Panc1 (cell line): ENCODE results near the gene COL11A2. TPM values are rescaled to one million over a fixed set of nuclear protein-coding genes. Genes with fewer than 3 reads are reported as not detected.

Experiments used
- ATAC-seq: fragments of 200-7000 bp; cut with Tn5 transposase; 2 replicates; pipeline ENCODE4 v1.9.1; 2020; ENCODE audit warnings: mild to moderate bottlenecking, moderate library complexity
- BruUV-seq: library from RNA; stranded (reverse); fragments of 400-500 nt; replicated peaks from 2 replicates; lab custom pipeline; 2021; lab: Mats Ljungman, UMichigan
- CTCF ChIA-PET: fragments of 300-600 bp; sonication (Branson Sonifier 250); formaldehyde crosslinking; loops from one replicate; lab custom pipeline; 2022; ENCODE audit warnings: antibody characterized with exemption; lab: Charles Lee
- POLR2A ChIA-PET: fragments of 300-600 bp; sonication (Branson Sonifier 250); formaldehyde crosslinking; loops from one replicate; lab custom pipeline; 2022; ENCODE audit warnings: antibody characterized with exemption; lab: Charles Lee
- DNase-seq: peaks from one replicate; pipeline ENCODE4 v3.0.0-alpha.2; 2010; ENCODE audit warnings: low read depth, low spot score
- H3K27ac ChIP-seq: 2 replicates; pipeline ENCODE4 v1.5.1; 2011; ENCODE audit warnings: mild to moderate bottlenecking, low read length, inconsistent platforms
- H3K27me3 ChIP-seq: fragments of 200-500 bp; sonication (Bioruptor generic); 2 replicates; pipeline ENCODE4 v1.6.0; 2014; ENCODE audit warnings: low read length, inconsistent platforms; ENCODE audit not compliant: control insufficient read depth, insufficient read depth
- H3K36me3 ChIP-seq: fragments of 200-500 bp; sonication (Bioruptor generic); 2 replicates; pipeline ENCODE4 v1.5.1; 2014; ENCODE audit warnings: inconsistent platforms, mild to moderate bottlenecking, low read length, moderate library complexity; ENCODE audit not compliant: control insufficient read depth, insufficient read depth
- H3K4me1 ChIP-seq: 2 replicates; pipeline ENCODE4 v1.5.1; 2011; ENCODE audit warnings: inconsistent platforms, mild to moderate bottlenecking, low read length, moderate library complexity; ENCODE audit not compliant: control insufficient read depth, insufficient read depth
- H3K4me3 ChIP-seq, 2 experiments: 2 replicates each; pipeline ENCODE4 v1.5.1; 2011 to 2012; ENCODE audit warnings: low read depth in 2 of 2, low read length in 2 of 2, mild to moderate bottlenecking in 2 of 2, inconsistent platforms in 1 of 2, moderate library complexity in 1 of 2
- H3K9me3 ChIP-seq: fragments of 200-500 bp; sonication (Bioruptor generic); 2 replicates; pipeline ENCODE4 v1.5.1; 2014; ENCODE audit warnings: low read depth, mild to moderate bottlenecking, inconsistent platforms, low read length, moderate library complexity; ENCODE audit not compliant: control insufficient read depth, insufficient read depth
- POLR2AphosphoS5 ChIP-seq: IDR thresholded peaks from 2 replicates; pipeline ENCODE4 v1.6.1; 2012; ENCODE audit warnings: mild to moderate bottlenecking, low read depth, low read length, moderate library complexity
- SIN3A ChIP-seq: IDR thresholded peaks from 2 replicates; pipeline ENCODE4 v1.6.1; 2012; ENCODE audit warnings: low read depth, mild to moderate bottlenecking, low read length, moderate library complexity, borderline replicate concordance; ENCODE audit not compliant: insufficient read depth
- TCF7L2 ChIP-seq: IDR thresholded peaks from 2 replicates; pipeline ENCODE4 v1.6.1; 2011; ENCODE audit warnings: mild to moderate bottlenecking, low read depth, low read length, inconsistent platforms
- in situ Hi-C: cut with HindIII; loops from 2 replicates; pipeline ENCODE4 v1.10.0; 2016; ENCODE audit warnings: low sequenced_read_pairs, low pct_unique_long_range_greater_than_20kb
- intact Hi-C: fragments of 100-400 bp; cut with micrococcal nuclease; formaldehyde crosslinking; loops from one replicate; pipeline ENCODE4 v1.10.0; 2022; ENCODE audit not compliant: unreplicated experiment
- total RNA-seq: library from RNA; stranded (reverse); gene quantifications from one replicate; pipeline ENCODE4 v1.2.1, GENCODE V29; 2021; ENCODE audit not compliant: unreplicated experiment
- TF ChIP-seq, protein P1 (sequence below): fragments of 450-650 bp; IDR thresholded peaks from 2 replicates; pipeline ENCODE4 v1.5.1; 2017; ENCODE audit warnings: mild to moderate bottlenecking
- TF ChIP-seq, protein P2 (sequence below), 2 experiments: IDR thresholded peaks; 2 replicates each; pipeline ENCODE4 v1.6.1; 2011 to 2012; ENCODE audit warnings: low read depth in 2 of 2, control low read depth in 1 of 2, low read length in 1 of 2, mild to moderate bottlenecking in 1 of 2, moderate library complexity in 1 of 2; ENCODE audit not compliant: insufficient read depth in 1 of 2

The COL11A2 gene
- total RNA-seq, 1 experiment from 2014 or later = 0.57 TPM

DNA sequence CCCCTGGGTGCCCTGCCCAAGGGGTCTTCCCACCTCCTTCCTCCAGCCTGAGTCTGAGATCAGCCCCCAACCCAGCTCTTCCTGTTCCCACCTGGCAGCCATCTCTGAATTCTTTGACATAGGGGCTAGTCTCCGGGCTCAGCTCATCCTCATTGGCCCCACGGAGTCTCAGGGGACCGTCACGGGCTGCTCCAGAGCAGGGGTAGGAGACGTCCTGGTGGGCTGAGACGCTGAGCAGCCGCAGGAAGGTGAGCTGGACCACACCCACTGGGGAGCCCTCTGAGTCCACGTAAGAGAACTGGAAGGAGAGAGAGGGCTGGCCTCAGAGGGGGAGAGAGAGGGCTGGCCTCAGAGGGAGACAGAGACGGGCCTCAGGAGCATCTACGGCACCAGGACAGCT is 28.1 kb downstream of the COL11A2 start:
- no TSS peak for BruUV-seq
- intact Hi-C loops = no loop called here
- in situ Hi-C loops = no loop called here
- no peaks in the 10 kb centered on the region for H3K36me3 ChIP-seq
- TF ChIP-seq, protein P1, sequence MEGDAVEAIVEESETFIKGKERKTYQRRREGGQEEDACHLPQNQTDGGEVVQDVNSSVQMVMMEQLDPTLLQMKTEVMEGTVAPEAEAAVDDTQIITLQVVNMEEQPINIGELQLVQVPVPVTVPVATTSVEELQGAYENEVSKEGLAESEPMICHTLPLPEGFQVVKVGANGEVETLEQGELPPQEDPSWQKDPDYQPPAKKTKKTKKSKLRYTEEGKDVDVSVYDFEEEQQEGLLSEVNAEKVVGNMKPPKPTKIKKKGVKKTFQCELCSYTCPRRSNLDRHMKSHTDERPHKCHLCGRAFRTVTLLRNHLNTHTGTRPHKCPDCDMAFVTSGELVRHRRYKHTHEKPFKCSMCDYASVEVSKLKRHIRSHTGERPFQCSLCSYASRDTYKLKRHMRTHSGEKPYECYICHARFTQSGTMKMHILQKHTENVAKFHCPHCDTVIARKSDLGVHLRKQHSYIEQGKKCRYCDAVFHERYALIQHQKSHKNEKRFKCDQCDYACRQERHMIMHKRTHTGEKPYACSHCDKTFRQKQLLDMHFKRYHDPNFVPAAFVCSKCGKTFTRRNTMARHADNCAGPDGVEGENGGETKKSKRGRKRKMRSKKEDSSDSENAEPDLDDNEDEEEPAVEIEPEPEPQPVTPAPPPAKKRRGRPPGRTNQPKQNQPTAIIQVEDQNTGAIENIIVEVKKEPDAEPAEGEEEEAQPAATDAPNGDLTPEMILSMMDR = no peak
- no peak for TF ChIP-seq SIN3A
- TF ChIP-seq, protein P2, sequence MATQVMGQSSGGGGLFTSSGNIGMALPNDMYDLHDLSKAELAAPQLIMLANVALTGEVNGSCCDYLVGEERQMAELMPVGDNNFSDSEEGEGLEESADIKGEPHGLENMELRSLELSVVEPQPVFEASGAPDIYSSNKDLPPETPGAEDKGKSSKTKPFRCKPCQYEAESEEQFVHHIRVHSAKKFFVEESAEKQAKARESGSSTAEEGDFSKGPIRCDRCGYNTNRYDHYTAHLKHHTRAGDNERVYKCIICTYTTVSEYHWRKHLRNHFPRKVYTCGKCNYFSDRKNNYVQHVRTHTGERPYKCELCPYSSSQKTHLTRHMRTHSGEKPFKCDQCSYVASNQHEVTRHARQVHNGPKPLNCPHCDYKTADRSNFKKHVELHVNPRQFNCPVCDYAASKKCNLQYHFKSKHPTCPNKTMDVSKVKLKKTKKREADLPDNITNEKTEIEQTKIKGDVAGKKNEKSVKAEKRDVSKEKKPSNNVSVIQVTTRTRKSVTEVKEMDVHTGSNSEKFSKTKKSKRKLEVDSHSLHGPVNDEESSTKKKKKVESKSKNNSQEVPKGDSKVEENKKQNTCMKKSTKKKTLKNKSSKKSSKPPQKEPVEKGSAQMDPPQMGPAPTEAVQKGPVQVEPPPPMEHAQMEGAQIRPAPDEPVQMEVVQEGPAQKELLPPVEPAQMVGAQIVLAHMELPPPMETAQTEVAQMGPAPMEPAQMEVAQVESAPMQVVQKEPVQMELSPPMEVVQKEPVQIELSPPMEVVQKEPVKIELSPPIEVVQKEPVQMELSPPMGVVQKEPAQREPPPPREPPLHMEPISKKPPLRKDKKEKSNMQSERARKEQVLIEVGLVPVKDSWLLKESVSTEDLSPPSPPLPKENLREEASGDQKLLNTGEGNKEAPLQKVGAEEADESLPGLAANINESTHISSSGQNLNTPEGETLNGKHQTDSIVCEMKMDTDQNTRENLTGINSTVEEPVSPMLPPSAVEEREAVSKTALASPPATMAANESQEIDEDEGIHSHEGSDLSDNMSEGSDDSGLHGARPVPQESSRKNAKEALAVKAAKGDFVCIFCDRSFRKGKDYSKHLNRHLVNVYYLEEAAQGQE (IDR thresholded peaks at IDR 0.05; ENCODE audit: insufficient read depth in 1 of 2, low read depth in 2 of 2, low read length in 1 of 2) = no peak
- TF ChIP-seq POLR2AphosphoS5 = no peak
- TF ChIP-seq TCF7L2 = no peak
- no peak overlapping the region for H3K27ac ChIP-seq
- H3K9me3 ChIP-seq = no peaks in the 10 kb centered on the region
- no peak for DNase-seq
- peaks cover 13% of the 10 kb centered on the region for H3K4me1 ChIP-seq
- no peaks in the 10 kb centered on the region for H3K27me3 ChIP-seq
- ATAC-seq = no peak
- H3K4me3 ChIP-seq = no peak overlapping the region
- POLR2A ChIA-PET = no interaction called here
- CTCF ChIA-PET = interaction anchor here (0.5 to 0.7 kb wide), 2 partner anchors 8 to 64 kb away, joined by 3 to 6 read pairs; no protein-coding TSS in a partner anchor

DNA sequence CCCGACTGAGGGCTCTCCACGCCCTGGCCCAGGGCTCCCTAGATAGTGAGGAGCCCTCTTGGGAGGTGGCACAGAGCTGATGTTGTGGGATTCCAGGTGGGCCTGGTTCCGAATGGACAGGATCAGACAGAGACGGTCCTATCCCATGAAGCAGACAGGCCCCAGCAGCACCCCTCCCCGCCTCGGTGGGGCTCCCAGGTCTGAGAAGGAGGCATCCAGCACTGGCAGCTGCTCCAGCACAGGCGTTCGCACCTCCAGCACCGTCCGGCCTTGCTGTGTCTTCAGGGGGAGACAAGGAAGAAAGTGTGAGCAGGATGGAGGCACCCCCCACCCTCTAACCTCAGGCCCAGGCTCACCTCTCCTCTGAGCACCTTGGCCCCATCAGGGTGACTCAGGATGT is 28.7 kb downstream of the COL11A2 start:
- H3K27ac ChIP-seq = no peak overlapping the region
- H3K36me3 ChIP-seq = no peaks in the 10 kb centered on the region
- intact Hi-C loops (no loop called here), in situ Hi-C loops (no loop called here)
- H3K27me3 ChIP-seq = no peaks in the 10 kb centered on the region
- ChIA-PET CTCF (no interaction called here), POLR2A (no interaction called here)
- no peaks in the 10 kb centered on the region for H3K9me3 ChIP-seq
- BruUV-seq = no TSS peak
- TF ChIP-seq TCF7L2 (no peak), POLR2AphosphoS5 (no peak), SIN3A (no peak)
- TF ChIP-seq, protein P2 (IDR thresholded peaks at IDR 0.05; ENCODE audit: insufficient read depth in 1 of 2, low read depth in 2 of 2, low read length in 1 of 2) = no peak
- TF ChIP-seq, protein P1 = no peak
- no peak overlapping the region for H3K4me3 ChIP-seq
- ATAC-seq (no peak), DNase-seq (no peak)
- peaks cover 13% of the 10 kb centered on the region for H3K4me1 ChIP-seq
